Lower leg skin (tissue), 3 donors: ENCODE measurements around the gene MTOR.

Experiments
- CTCF ChIP-seq, 3 donors: fragments of 450-650 bp; IDR thresholded peaks; one replicate each; pipeline ENCODE4 v1.5.1; 2016; ENCODE audit warnings: antibody characterized with exemption in 3 of 3, mild to moderate bottlenecking in 3 of 3, moderate library complexity in 2 of 3
- POLR2A ChIP-seq, 2 donors: fragments of 450-650 bp; IDR thresholded peaks; one replicate each; pipeline ENCODE4 v1.6.1; 2016 to 2017; ENCODE audit warnings: antibody characterized with exemption in 2 of 2, mild to moderate bottlenecking in 1 of 2, moderate library complexity in 1 of 2

GRCh38 chr1:11158291-11158690 is 104.1 kb downstream of the MTOR start:
- TF ChIP-seq CTCF (IDR thresholded peaks at IDR 0.05) (no peak), POLR2A (IDR thresholded peaks at IDR 0.05) (no peak)
